Hepatocyte (in vitro differentiated cells): Measurements from ENCODE around the gene FYTTD1. TPM values are rescaled to one million over a fixed set of nuclear protein-coding genes. Genes with fewer than 3 reads are reported as not detected.

Experiments
- DNase-seq: peaks from one replicate; pipeline ENCODE4 v3.0.0-alpha.2; 2016; ENCODE audit warnings: low spot score
- H2AFZ ChIP-seq: fragments of 200-600 bp; sonication (generic); 2 replicates; pipeline ENCODE4 v1.6.0; 2016; ENCODE audit warnings: antibody characterized with exemption, mild to moderate bottlenecking
- H3K27ac ChIP-seq: fragments of 200-600 bp; sonication (generic); 2 replicates; pipeline ENCODE4 v1.5.1; 2016; ENCODE audit warnings: mild to moderate bottlenecking
- H3K27me3 ChIP-seq: fragments of 200-600 bp; sonication (generic); 2 replicates; pipeline ENCODE4 v1.6.1; 2016
- H3K36me3 ChIP-seq: fragments of 200-600 bp; sonication (generic); replicated peaks from 2 replicates; pipeline ENCODE4 v1.5.1; 2016; ENCODE audit warnings: low read depth; ENCODE audit not compliant: insufficient read depth
- H3K4me1 ChIP-seq: fragments of 200-600 bp; sonication (generic); 2 replicates; pipeline ENCODE4 v1.5.1; 2016; ENCODE audit warnings: mild to moderate bottlenecking, moderate library complexity; ENCODE audit not compliant: insufficient read depth
- H3K4me2 ChIP-seq: fragments of 200-600 bp; sonication (generic); 2 replicates; pipeline ENCODE4 v1.6.0; 2016
- H3K4me3 ChIP-seq: fragments of 200-600 bp; sonication (generic); 2 replicates; pipeline ENCODE4 v1.5.1; 2016; ENCODE audit warnings: mild to moderate bottlenecking
- H3K79me2 ChIP-seq: fragments of 200-600 bp; sonication (generic); 2 replicates; pipeline ENCODE4 v1.6.0; 2017; ENCODE audit warnings: mild to moderate bottlenecking
- H3K9me2 ChIP-seq: fragments of 200-600 bp; sonication (generic); replicated peaks from 2 replicates; pipeline ENCODE4 v1.6.0; 2017; ENCODE audit warnings: mild to moderate bottlenecking; ENCODE audit not compliant: insufficient read depth
- H3K9me3 ChIP-seq: fragments of 200-600 bp; sonication (generic); 2 replicates; pipeline ENCODE4 v1.5.1; 2016; ENCODE audit warnings: low read depth, mild to moderate bottlenecking
- H4K20me1 ChIP-seq: fragments of 200-600 bp; sonication (generic); 2 replicates; pipeline ENCODE4 v1.6.0; 2016; ENCODE audit warnings: mild to moderate bottlenecking; ENCODE audit not compliant: insufficient read depth, poor library complexity, severe bottlenecking
- EZH2 ChIP-seq: fragments of 200-600 bp; sonication (generic); IDR thresholded peaks from 2 replicates; pipeline ENCODE4 v1.6.1; 2016; ENCODE audit warnings: antibody characterized with exemption, mild to moderate bottlenecking, borderline replicate concordance
- EZH2phosphoT487 ChIP-seq: fragments of 200-600 bp; sonication (generic); IDR thresholded peaks from one replicate; pipeline ENCODE4 v1.6.1; 2018; ENCODE audit warnings: antibody characterized with exemption, mild to moderate bottlenecking, low read depth, moderate library complexity; ENCODE audit not compliant: unreplicated experiment, severe bottlenecking
- WGBS: methylation state at CpG from one replicate; pipeline ENCODE4 v1.1.6; 2016; ENCODE audit warnings: low lambda C conversion rate; ENCODE audit errors: missing lambda C conversion rate; 5-methylcytosine and 5-hydroxymethylcytosine counted together
- polyA plus RNA-seq: library from polyadenylated mRNA; unstranded; fragments of >200 nt; fragmentation: Nextera tagmentation; extraction: Ambion mirVana; gene quantifications from 2 replicates; pipeline ENCODE4 v1.2.1, GENCODE V29; 2016
- total RNA-seq: library from RNA; depleted of rRNA; stranded (reverse); fragments of >200 nt; gene quantifications from 2 replicates; pipeline ENCODE4 v1.2.3, GENCODE V29; 2014
- TF ChIP-seq, protein P1 (sequence below): fragments of 200-600 bp; sonication (generic); IDR thresholded peaks from 2 replicates; pipeline ENCODE4 v1.5.1; 2016; ENCODE audit warnings: antibody characterized with exemption, mild to moderate bottlenecking; ENCODE audit not compliant: poor library complexity

The FYTTD1 gene
- total and polyA plus RNA-seq, 2 experiments from 2014 or later = 32.1 to 51.0 TPM

DNA sequence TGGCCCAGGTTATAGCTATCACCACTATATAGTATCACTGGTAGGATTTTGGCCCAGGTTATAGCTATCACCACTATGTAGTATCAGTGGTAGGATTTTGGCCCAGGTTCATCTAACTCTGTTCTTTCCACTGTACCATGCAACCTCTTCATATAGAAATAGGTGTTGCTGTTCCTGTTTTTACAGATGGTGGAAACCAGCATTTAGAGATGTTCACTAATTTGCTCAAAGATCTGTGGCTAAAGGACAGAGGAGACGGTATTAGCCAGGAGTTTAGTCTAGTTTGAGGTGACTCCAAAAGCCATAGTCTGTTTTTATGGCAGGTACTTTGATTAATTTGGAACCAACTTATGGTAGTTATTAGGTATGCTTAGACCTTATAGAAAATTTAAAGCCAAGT, 44.4 kb downstream of the FYTTD1 start:
- H3K4me2 ChIP-seq = peak overlapping the region; percentile 75
- H3K4me1 ChIP-seq = peaks cover 8% of the 10 kb centered on the region
- peaks cover 32% of the 10 kb centered on the region for H4K20me1 ChIP-seq
- H3K27me3 ChIP-seq = no peaks in the 10 kb centered on the region
- 97% methylated on average over 1 of the region's 1 CpG for WGBS
- no peaks in the 10 kb centered on the region for H3K36me3 ChIP-seq
- no peaks in the 10 kb centered on the region for H3K9me2 ChIP-seq
- no peak overlapping the region for H3K27ac ChIP-seq
- no peak overlapping the region for H3K4me3 ChIP-seq
- H3K9me3 ChIP-seq = no peaks in the 10 kb centered on the region
- no peak for DNase-seq
- no peak for TF ChIP-seq EZH2
- TF ChIP-seq, protein P1, sequence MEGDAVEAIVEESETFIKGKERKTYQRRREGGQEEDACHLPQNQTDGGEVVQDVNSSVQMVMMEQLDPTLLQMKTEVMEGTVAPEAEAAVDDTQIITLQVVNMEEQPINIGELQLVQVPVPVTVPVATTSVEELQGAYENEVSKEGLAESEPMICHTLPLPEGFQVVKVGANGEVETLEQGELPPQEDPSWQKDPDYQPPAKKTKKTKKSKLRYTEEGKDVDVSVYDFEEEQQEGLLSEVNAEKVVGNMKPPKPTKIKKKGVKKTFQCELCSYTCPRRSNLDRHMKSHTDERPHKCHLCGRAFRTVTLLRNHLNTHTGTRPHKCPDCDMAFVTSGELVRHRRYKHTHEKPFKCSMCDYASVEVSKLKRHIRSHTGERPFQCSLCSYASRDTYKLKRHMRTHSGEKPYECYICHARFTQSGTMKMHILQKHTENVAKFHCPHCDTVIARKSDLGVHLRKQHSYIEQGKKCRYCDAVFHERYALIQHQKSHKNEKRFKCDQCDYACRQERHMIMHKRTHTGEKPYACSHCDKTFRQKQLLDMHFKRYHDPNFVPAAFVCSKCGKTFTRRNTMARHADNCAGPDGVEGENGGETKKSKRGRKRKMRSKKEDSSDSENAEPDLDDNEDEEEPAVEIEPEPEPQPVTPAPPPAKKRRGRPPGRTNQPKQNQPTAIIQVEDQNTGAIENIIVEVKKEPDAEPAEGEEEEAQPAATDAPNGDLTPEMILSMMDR = no peak
- TF ChIP-seq EZH2phosphoT487 = no peak
- no peak overlapping the region for H2AFZ ChIP-seq
- peaks cover 78% of the 10 kb centered on the region for H3K79me2 ChIP-seq

DNA sequence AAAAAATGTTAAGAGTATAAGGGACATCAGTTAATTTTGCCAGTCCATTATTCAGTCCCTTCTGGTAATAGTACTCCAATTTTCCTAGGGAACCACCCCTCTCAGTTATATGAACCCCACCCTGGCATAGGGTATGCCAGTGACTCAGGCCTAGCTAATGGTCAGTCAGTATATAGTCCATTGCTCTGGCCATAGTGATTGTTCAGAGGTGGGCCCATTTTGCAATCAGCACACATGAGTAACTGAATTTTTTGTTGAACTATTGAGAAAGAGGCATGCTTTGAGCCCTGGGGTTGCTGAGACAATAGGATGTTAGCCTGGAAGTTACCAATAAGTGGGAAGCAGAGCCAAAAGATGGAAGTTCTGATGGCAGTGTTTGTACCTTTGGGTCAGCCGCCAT, 45.5 kb downstream of the FYTTD1 start:
- H3K27ac ChIP-seq = no peak overlapping the region
- peaks cover 8% of the 10 kb centered on the region for H3K4me1 ChIP-seq
- no peaks in the 10 kb centered on the region for H3K27me3 ChIP-seq
- no peaks in the 10 kb centered on the region for H3K9me2 ChIP-seq
- H3K36me3 ChIP-seq = no peaks in the 10 kb centered on the region
- no peaks in the 10 kb centered on the region for H3K9me3 ChIP-seq
- WGBS = 92% methylated on average over 1 of the region's 1 CpG
- peaks cover 43% of the 10 kb centered on the region for H4K20me1 ChIP-seq
- TF ChIP-seq EZH2phosphoT487 (no peak), EZH2 (no peak)
- TF ChIP-seq, protein P1 = no peak
- peaks cover 89% of the 10 kb centered on the region for H3K79me2 ChIP-seq
- no peak for DNase-seq
- H3K4me2 ChIP-seq = no peak overlapping the region
- no peak overlapping the region for H2AFZ ChIP-seq
- no peak overlapping the region for H3K4me3 ChIP-seq

DNA sequence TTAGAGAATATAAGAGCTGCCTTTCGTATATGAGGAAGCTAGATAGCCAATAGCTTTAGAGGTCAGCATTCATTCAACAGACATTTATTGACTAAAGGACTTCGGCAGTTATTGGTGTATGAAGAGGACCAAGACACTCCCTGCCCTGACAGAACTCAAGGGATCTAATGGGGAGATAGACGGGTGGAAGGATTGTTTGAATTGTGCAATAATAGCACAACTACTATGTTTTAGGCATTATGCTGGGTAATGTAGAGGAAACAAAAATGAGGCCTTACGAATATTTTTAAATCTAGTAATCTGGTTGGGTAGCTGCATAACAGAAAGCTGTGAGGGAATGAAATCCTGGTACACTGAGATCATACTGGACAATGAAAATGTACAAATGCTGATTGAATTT, 46.4 kb downstream of the FYTTD1 start:
- Histone ChIP-seq H3K36me3 (no peaks in the 10 kb centered on the region), H3K4me1 (peaks cover 8% of the 10 kb centered on the region), H3K9me3 (no peaks in the 10 kb centered on the region), H2AFZ (no peak overlapping the region), H3K27me3 (no peaks in the 10 kb centered on the region), H3K4me2 (no peak overlapping the region), H3K9me2 (no peaks in the 10 kb centered on the region), H3K79me2 (peaks cover 98% of the 10 kb centered on the region), H4K20me1 (peaks cover 49% of the 10 kb centered on the region), H3K4me3 (no peak overlapping the region), H3K27ac (no peak overlapping the region)
- WGBS = 60% methylated on average over 4 of the region's 4 CpGs
- no peak for DNase-seq
- no peak for TF ChIP-seq EZH2
- TF ChIP-seq EZH2phosphoT487 = no peak
- TF ChIP-seq, protein P1 = no peak

DNA sequence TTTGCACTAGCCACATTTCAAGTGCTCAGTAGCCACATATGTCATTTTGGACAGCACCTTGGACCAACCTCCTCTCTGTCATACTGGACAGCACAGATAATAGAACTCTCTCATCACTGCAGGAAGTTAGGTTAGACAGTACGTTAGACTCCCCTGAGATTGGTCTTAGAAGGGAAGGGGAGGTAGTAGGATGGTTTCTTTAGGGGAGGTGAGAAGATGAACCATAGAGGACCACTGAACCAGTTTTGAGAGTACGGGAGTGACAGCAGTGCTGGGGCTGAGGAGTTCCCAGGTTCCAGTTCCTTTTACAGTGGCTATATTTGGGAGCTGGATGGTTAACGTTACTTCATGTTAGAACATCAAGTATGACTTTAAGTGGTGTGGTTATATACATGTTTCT, 49.2 kb downstream of the FYTTD1 start:
- H4K20me1 ChIP-seq = peaks cover 64% of the 10 kb centered on the region
- H3K79me2 ChIP-seq = peaks cover 100% of the 10 kb centered on the region

More for the DNA sequence above, 49.2 kb downstream of the FYTTD1 start:
- no peak for DNase-seq
- H3K36me3 ChIP-seq = no peaks in the 10 kb centered on the region
- H2AFZ ChIP-seq = no peak overlapping the region
- TF ChIP-seq EZH2 = no peak
- TF ChIP-seq EZH2phosphoT487 = no peak
- TF ChIP-seq, protein P1 = no peak
- no peak overlapping the region for H3K4me3 ChIP-seq
- H3K27ac ChIP-seq = no peak overlapping the region
- H3K9me2 ChIP-seq = no peaks in the 10 kb centered on the region
- H3K27me3 ChIP-seq = no peaks in the 10 kb centered on the region
- no peaks in the 10 kb centered on the region for H3K4me1 ChIP-seq
- no peak overlapping the region for H3K4me2 ChIP-seq
- H3K9me3 ChIP-seq = no peaks in the 10 kb centered on the region
- WGBS = 85% methylated on average over 3 of the region's 3 CpGs
